GM23338 (cell line): ENCODE data around the gene CS.

Experiments used
- CREB1 ChIP-seq: fragments of 250-450 bp; sonication (Bioruptor Pico); IDR thresholded peaks from 2 replicates; pipeline ENCODE4 v1.5.0; 2020; ENCODE audit warnings: low read depth, mild to moderate bottlenecking, moderate library complexity
- CTCF ChIP-seq, 2 experiments: fragments of 200-600 bp in 1 of 2; sonication (generic) in 1 of 2; conservative IDR thresholded peaks; 2 replicates each; pipeline versions ENCODE4 v1.5.1 to v1.6.1; 2016 to 2017; ENCODE audit warnings: antibody characterized with exemption in 2 of 2, low read depth in 2 of 2, mild to moderate bottlenecking in 2 of 2, moderate library complexity in 1 of 2
- ETS1 ChIP-seq: IDR thresholded peaks from 2 replicates; pipeline ENCODE4 v1.6.1; 2016; ENCODE audit warnings: antibody characterized with exemption
- EZH2 ChIP-seq: fragments of 200-600 bp; sonication (generic); IDR thresholded peaks from one replicate; pipeline ENCODE4 v1.8.0; 2017; ENCODE audit warnings: antibody characterized with exemption, mild to moderate bottlenecking, low read depth; ENCODE audit not compliant: unreplicated experiment
- EZH2phosphoT487 ChIP-seq: fragments of 200-600 bp; sonication (generic); IDR thresholded peaks from one replicate; pipeline ENCODE4 v1.8.1; 2018; ENCODE audit warnings: antibody characterized with exemption; ENCODE audit not compliant: unreplicated experiment
- JUNB ChIP-seq: IDR thresholded peaks from one replicate; pipeline ENCODE4 v1.6.1; 2016; ENCODE audit warnings: antibody characterized with exemption; ENCODE audit not compliant: unreplicated experiment
- NANOG ChIP-seq: IDR thresholded peaks from 2 replicates; pipeline ENCODE4 v1.6.1; 2016; ENCODE audit warnings: antibody characterized with exemption, borderline replicate concordance
- POLR2AphosphoS5 ChIP-seq: IDR thresholded peaks from 2 replicates; pipeline ENCODE4 v1.6.1; 2016; ENCODE audit warnings: antibody characterized with exemption, low read depth
- REST ChIP-seq: IDR thresholded peaks from one replicate; pipeline ENCODE4 v1.6.1; 2018; ENCODE audit warnings: antibody characterized with exemption; ENCODE audit not compliant: unreplicated experiment
- STAT1 ChIP-seq: IDR thresholded peaks from one replicate; pipeline ENCODE4 v1.6.1; 2016; ENCODE audit warnings: antibody characterized with exemption; ENCODE audit not compliant: unreplicated experiment
- ZNF114 ChIP-seq: fragments of 250-450 bp; sonication (Bioruptor Pico); IDR thresholded peaks from 2 replicates; pipeline ENCODE4 v1.5.0; 2020; ENCODE audit warnings: mild to moderate bottlenecking, moderate library complexity
- ZNF331 ChIP-seq: fragments of 250-450 bp; sonication (Bioruptor Pico); IDR thresholded peaks from 2 replicates; pipeline ENCODE4 v1.5.0; 2020; ENCODE audit warnings: low read depth, mild to moderate bottlenecking, moderate library complexity
- TF ChIP-seq, protein P1 (sequence below): fragments of 250-450 bp; sonication (Bioruptor Pico); IDR thresholded peaks from 2 replicates; pipeline ENCODE4 v1.5.0; 2020; ENCODE audit warnings: mild to moderate bottlenecking, moderate library complexity

DNA sequence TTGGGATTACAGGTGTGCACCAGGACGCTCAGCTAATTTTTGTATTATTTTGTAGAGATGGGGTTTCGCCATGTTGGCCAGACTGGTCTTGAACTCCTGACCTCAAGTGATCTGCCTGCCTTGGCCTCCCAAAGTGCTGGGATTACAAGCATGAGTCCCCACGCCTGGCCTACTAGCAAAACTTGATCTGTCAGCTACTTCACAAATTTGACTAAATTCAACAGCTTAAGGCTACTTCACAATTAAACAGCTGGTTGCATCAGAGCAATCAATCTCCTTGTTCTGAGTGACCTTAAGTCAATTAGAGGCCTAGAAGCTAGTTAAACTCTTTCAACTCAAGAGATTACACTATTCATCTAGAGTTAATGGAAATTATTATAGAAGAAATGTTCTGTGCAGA lies 21.2 kb downstream of the CS start:
- TF ChIP-seq CTCF (conservative IDR thresholded peaks at IDR 0.05; ENCODE audit: low read depth in 2 of 2): no peak
- no peak for TF ChIP-seq ZNF331 (CRISPR knock-in tag)
- TF ChIP-seq STAT1: no peak
- TF ChIP-seq POLR2AphosphoS5: no peak
- no peak for TF ChIP-seq EZH2
- no peak for TF ChIP-seq REST
- TF ChIP-seq JUNB: no peak
- no peak for TF ChIP-seq EZH2phosphoT487
- TF ChIP-seq ETS1: no peak
- no peak for TF ChIP-seq CREB1 (CRISPR knock-in tag)
- no peak for TF ChIP-seq ZNF114 (CRISPR knock-in tag)
- TF ChIP-seq NANOG: no peak
- TF ChIP-seq, protein P1, sequence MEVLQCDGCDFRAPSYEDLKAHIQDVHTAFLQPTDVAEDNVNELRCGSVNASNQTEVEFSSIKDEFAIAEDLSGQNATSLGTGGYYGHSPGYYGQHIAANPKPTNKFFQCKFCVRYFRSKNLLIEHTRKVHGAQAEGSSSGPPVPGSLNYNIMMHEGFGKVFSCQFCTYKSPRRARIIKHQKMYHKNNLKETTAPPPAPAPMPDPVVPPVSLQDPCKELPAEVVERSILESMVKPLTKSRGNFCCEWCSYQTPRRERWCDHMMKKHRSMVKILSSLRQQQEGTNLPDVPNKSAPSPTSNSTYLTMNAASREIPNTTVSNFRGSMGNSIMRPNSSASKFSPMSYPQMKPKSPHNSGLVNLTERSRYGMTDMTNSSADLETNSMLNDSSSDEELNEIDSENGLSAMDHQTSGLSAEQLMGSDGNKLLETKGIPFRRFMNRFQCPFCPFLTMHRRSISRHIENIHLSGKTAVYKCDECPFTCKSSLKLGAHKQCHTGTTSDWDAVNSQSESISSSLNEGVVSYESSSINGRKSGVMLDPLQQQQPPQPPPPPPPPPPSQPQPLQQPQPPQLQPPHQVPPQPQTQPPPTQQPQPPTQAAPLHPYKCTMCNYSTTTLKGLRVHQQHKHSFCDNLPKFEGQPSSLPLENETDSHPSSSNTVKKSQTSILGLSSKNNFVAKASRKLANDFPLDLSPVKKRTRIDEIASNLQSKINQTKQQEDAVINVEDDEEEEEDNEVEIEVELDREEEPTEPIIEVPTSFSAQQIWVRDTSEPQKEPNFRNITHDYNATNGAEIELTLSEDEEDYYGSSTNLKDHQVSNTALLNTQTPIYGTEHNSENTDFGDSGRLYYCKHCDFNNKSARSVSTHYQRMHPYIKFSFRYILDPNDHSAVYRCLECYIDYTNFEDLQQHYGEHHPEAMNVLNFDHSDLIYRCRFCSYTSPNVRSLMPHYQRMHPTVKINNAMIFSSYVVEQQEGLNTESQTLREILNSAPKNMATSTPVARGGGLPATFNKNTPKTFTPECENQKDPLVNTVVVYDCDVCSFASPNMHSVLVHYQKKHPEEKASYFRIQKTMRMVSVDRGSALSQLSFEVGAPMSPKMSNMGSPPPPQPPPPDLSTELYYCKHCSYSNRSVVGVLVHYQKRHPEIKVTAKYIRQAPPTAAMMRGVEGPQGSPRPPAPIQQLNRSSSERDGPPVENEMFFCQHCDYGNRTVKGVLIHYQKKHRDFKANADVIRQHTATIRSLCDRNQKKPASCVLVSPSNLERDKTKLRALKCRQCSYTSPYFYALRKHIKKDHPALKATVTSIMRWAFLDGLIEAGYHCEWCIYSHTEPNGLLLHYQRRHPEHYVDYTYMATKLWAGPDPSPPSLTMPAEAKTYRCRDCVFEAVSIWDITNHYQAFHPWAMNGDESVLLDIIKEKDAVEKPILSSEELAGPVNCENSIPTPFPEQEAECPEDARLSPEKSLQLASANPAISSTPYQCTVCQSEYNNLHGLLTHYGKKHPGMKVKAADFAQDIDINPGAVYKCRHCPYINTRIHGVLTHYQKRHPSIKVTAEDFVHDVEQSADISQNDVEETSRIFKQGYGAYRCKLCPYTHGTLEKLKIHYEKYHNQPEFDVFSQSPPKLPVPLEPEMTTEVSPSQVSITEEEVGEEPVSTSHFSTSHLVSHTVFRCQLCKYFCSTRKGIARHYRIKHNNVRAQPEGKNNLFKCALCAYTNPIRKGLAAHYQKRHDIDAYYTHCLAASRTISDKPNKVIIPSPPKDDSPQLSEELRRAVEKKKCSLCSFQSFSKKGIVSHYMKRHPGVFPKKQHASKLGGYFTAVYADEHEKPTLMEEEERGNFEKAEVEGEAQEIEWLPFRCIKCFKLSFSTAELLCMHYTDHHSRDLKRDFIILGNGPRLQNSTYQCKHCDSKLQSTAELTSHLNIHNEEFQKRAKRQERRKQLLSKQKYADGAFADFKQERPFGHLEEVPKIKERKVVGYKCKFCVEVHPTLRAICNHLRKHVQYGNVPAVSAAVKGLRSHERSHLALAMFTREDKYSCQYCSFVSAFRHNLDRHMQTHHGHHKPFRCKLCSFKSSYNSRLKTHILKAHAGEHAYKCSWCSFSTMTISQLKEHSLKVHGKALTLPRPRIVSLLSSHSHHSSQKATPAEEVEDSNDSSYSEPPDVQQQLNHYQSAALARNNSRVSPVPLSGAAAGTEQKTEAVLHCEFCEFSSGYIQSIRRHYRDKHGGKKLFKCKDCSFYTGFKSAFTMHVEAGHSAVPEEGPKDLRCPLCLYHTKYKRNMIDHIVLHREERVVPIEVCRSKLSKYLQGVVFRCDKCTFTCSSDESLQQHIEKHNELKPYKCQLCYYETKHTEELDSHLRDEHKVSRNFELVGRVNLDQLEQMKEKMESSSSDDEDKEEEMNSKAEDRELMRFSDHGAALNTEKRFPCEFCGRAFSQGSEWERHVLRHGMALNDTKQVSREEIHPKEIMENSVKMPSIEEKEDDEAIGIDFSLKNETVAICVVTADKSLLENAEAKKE: no peak
